GM19468 (cell line): ENCODE data around the gene FDPS.
A peak's percentile ranks its signal among the peaks of the same experiment; 100 is the strongest.
"Not testable (repeated sequence)": the region's sequence is repeated elsewhere in the genome, so short reads cannot be mapped to it uniquely, and the experiment has no call there.

ENCODE experiments used
- ATAC-seq: cut with Tn5 transposase; IDR thresholded peaks from one replicate; pipeline ENCODE4 v1.9.1; 2021; ENCODE audit warnings: mild to moderate bottlenecking, moderate library complexity, moderate number of reproducible peaks; ENCODE audit not compliant: unreplicated experiment; ENCODE audit errors: extremely low read depth

FDPS gene

GRCh38 chr1:155316922-155317321, 8.3 kb downstream of the FDPS start:
- no peak for ATAC-seq

- ATAC-seq, result no peak
Measured at GRCh38 chr1:155318082-155318481, 9.4 kb downstream of the FDPS start.

GRCh38 chr1:155319536-155319935, 10.9 kb downstream of the FDPS start:
- no peak for ATAC-seq

- no peak for ATAC-seq
Measured at GRCh38 chr1:155320252-155320651, 11.6 kb downstream of the FDPS start.

GRCh38 chr1:155320661-155321617, 12.3 kb downstream of the FDPS start, which contains the start of gene RUSC1:
RUSC1 (plus strand) TSS chr1:155320894; CDS start chr1:155321774, 880 bp downstream.
- ATAC-seq, result no peak

- no peak for ATAC-seq
Measured at GRCh38 chr1:155321639-155322503, 13.2 kb downstream of the FDPS start.

- ATAC-seq, result no peak
Measured at GRCh38 chr1:155322571-155322952, 13.9 kb downstream of the FDPS start.

GRCh38 chr1:155322953-155323728, 14.5 kb downstream of the FDPS start:
- ATAC-seq, result peak; percentile 21

GRCh38 chr1:155323729-155324036, 15.0 kb downstream of the FDPS start:
- peak; percentile 2 for ATAC-seq

GRCh38 chr1:155324037-155324716, 15.5 kb downstream of the FDPS start:
- no peak for ATAC-seq

- ATAC-seq, result no peak
Measured at GRCh38 chr1:155324717-155325602, 16.3 kb downstream of the FDPS start.

GRCh38 chr1:155325603-155325893, 16.9 kb downstream of the FDPS start:
- no peak for ATAC-seq

- ATAC-seq, result no peak
Measured at GRCh38 chr1:155326020-155326526, 17.4 kb downstream of the FDPS start.

GRCh38 chr1:155326631-155327037, 18.0 kb downstream of the FDPS start:
- ATAC-seq, result no peak

GRCh38 chr1:155327981-155328380, 19.3 kb downstream of the FDPS start:
- ATAC-seq, result no peak

- not testable (repeated sequence) for ATAC-seq
Measured at GRCh38 chr1:155328856-155329255, 20.2 kb downstream of the FDPS start.

- no peak for ATAC-seq
Measured at GRCh38 chr1:155329980-155330598, 21.4 kb downstream of the FDPS start.

GRCh38 chr1:155334962-155335361, 26.3 kb downstream of the FDPS start:
- no peak for ATAC-seq
